HCT116 (cell line): Measurements from ENCODE around the gene SUPT3H. TPM values are rescaled to one million over a fixed set of nuclear protein-coding genes. Genes with fewer than 3 reads are reported as not detected.

Experiments
- ATAC-seq: fragments of 200-7000 bp; cut with Tn5 transposase; 2 replicates; pipeline ENCODE4 v1.9.1; 2020; ENCODE audit warnings: mild to moderate bottlenecking, moderate library complexity
- BruUV-seq: library from RNA; stranded (reverse); fragments of 400-500 nt; replicated peaks from 2 replicates; lab custom pipeline; 2021; lab: Mats Ljungman, UMichigan
- CTCF ChIA-PET: fragments of 300-600 bp; sonication (Branson Sonifier 250); formaldehyde crosslinking; loops from one replicate; lab custom pipeline; 2021; ENCODE audit warnings: antibody characterized with exemption; lab: Charles Lee
- POLR2A ChIA-PET: fragments of 300-600, 350-600 bp; sonication (Branson Sonifier 250); formaldehyde crosslinking; loops from one replicate; lab custom pipeline; 2021; ENCODE audit warnings: antibody characterized with exemption; lab: Charles Lee
- RAD21 ChIA-PET, 2 experiments: fragments of 300-600 bp; sonication (Branson Sonifier 250); formaldehyde crosslinking; loops; one replicate each; lab custom pipeline; 2023; ENCODE audit warnings: low total read pairs in 2 of 2; ENCODE audit not compliant: uncharacterized antibody in 2 of 2, unreplicated experiment in 2 of 2, low non-redundant PET in 1 of 2; lab: Charles Lee
- DNase-seq: peaks from one replicate; pipeline ENCODE4 v3.0.0-alpha.2; 2010; ENCODE audit warnings: low read depth, low spot score
- H2AFZ ChIP-seq: fragments of 200-600 bp; shearing (Covaris generic), sonication (generic); 2 replicates; pipeline ENCODE4 v1.6.1; 2017; ENCODE audit warnings: low read depth, mixed run types, mixed read lengths, antibody characterized with exemption, low read length; ENCODE audit not compliant: poor library complexity, severe bottlenecking
- H3K27ac ChIP-seq: 2 replicates; pipeline ENCODE4 v1.5.1; 2012; ENCODE audit warnings: low read depth, low read length
- H3K27me3 ChIP-seq: fragments of 200-600 bp; sonication (generic); 2 replicates; pipeline ENCODE4 v1.6.1; 2016; ENCODE audit warnings: mixed run types, low read length, mixed read lengths; ENCODE audit not compliant: insufficient read depth
- H3K36me3 ChIP-seq, 2 experiments: fragments of 200-500 bp in 1 of 2; fragments of 200-600 bp in 1 of 2; sonication (Bioruptor generic) in 1 of 2; sonication (generic) in 1 of 2; 2 replicates each; pipeline versions ENCODE4 v1.5.1 to v1.6.1; 2014 to 2016; ENCODE audit warnings: low read length in 2 of 2, inconsistent platforms in 1 of 2, mixed read lengths in 1 of 2, mixed run types in 1 of 2; ENCODE audit not compliant: insufficient read depth in 2 of 2, control insufficient read depth in 1 of 2
- H3K4me1 ChIP-seq, 2 experiments: fragments of 200-600 bp in 1 of 2; sonication (generic) in 1 of 2; 2 replicates each; pipeline versions ENCODE4 v1.5.1 to v1.6.1; 2012 to 2017; ENCODE audit warnings: low read length in 2 of 2, inconsistent platforms in 1 of 2, mild to moderate bottlenecking in 1 of 2, mixed read lengths in 1 of 2, mixed run types in 1 of 2, moderate library complexity in 1 of 2; ENCODE audit not compliant: insufficient read depth in 2 of 2, control insufficient read depth in 1 of 2
- H3K4me2 ChIP-seq: fragments of 200-600 bp; sonication (generic); 2 replicates; pipeline ENCODE4 v1.6.1; 2017; ENCODE audit warnings: mixed run types, low read length, mixed read lengths
- H3K4me3 ChIP-seq, 2 experiments: fragments of 200-600 bp in 1 of 2; sonication (generic) in 1 of 2; replicated peaks in 1 of 2; 2 replicates each; pipeline ENCODE4 v1.5.1; 2011 to 2016; ENCODE audit warnings: low read length in 2 of 2, control low read depth in 1 of 2, low read depth in 1 of 2, mild to moderate bottlenecking in 1 of 2, mixed read lengths in 1 of 2, mixed run types in 1 of 2
- H3K79me2 ChIP-seq: fragments of 200-600 bp; sonication (generic); 2 replicates; pipeline ENCODE4 v1.6.1; 2017; ENCODE audit warnings: mild to moderate bottlenecking, mixed run types, low read length, moderate library complexity, mixed read lengths; ENCODE audit not compliant: insufficient read depth
- H3K9ac ChIP-seq: fragments of 200-600 bp; sonication (generic); 2 replicates; pipeline ENCODE4 v1.6.1; 2016; ENCODE audit warnings: low read length, mixed read lengths
- H3K9me2 ChIP-seq: fragments of 200-600 bp; sonication (generic), shearing (Covaris generic); 2 replicates; pipeline ENCODE4 v1.6.1; 2017; ENCODE audit warnings: mixed run types, mild to moderate bottlenecking, moderate library complexity; ENCODE audit not compliant: insufficient read depth
- H3K9me3 ChIP-seq, 2 experiments: fragments of 200-500 bp in 1 of 2; fragments of 200-600 bp in 1 of 2; sonication (Bioruptor generic) in 1 of 2; sonication (generic) in 1 of 2; 2 replicates each; pipeline ENCODE4 v1.6.1; 2014 to 2017; ENCODE audit warnings: low read length in 2 of 2, mixed read lengths in 2 of 2, inconsistent platforms in 1 of 2, low read depth in 1 of 2, mild to moderate bottlenecking in 1 of 2, mixed run types in 1 of 2, moderate library complexity in 1 of 2; ENCODE audit not compliant: control insufficient read depth in 1 of 2, insufficient read depth in 1 of 2
- H4K20me1 ChIP-seq: fragments of 200-600 bp; sonication (generic), shearing (Covaris generic); 2 replicates; pipeline ENCODE4 v1.6.1; 2017; ENCODE audit warnings: mixed run types, mild to moderate bottlenecking, moderate library complexity; ENCODE audit not compliant: insufficient read depth
- CBX3 ChIP-seq: IDR thresholded peaks from 2 replicates; pipeline ENCODE4 v1.6.1; 2012; ENCODE audit warnings: low read depth
- EGR1 ChIP-seq: IDR thresholded peaks from 2 replicates; pipeline ENCODE4 v1.6.1; 2012; ENCODE audit warnings: low read depth
- ELF1 ChIP-seq: IDR thresholded peaks from 2 replicates; pipeline ENCODE4 v1.6.1; 2012; ENCODE audit warnings: low read depth, borderline replicate concordance
- EZH2 ChIP-seq: fragments of 200-600 bp; sonication (generic); IDR thresholded peaks from 2 replicates; pipeline ENCODE4 v1.6.1; 2017; ENCODE audit warnings: antibody characterized with exemption, mixed run types
- EZH2phosphoT487 ChIP-seq: fragments of 200-600 bp; IDR thresholded peaks from 2 replicates; pipeline ENCODE4 v1.6.1; 2018; ENCODE audit warnings: antibody characterized with exemption, borderline replicate concordance
- JUND ChIP-seq: IDR thresholded peaks from 2 replicates; pipeline ENCODE4 v1.6.1; 2012
- POLR2A ChIP-seq: IDR thresholded peaks from 2 replicates; pipeline ENCODE4 v1.7.0; 2011; ENCODE audit warnings: borderline replicate concordance; ENCODE audit not compliant: insufficient read depth, insufficient read length; ENCODE audit errors: extremely low read depth
- POLR2AphosphoS5 ChIP-seq: IDR thresholded peaks from 2 replicates; pipeline ENCODE4 v1.6.1; 2011; ENCODE audit warnings: mild to moderate bottlenecking, low read depth, low read length, moderate library complexity
- RAD21 ChIP-seq: IDR thresholded peaks from 2 replicates; pipeline ENCODE4 v1.6.1; 2012; ENCODE audit warnings: low read depth, mild to moderate bottlenecking
- SRF ChIP-seq: IDR thresholded peaks from 2 replicates; pipeline ENCODE4 v1.6.1; 2012; ENCODE audit warnings: low read depth
- ZFX ChIP-seq: fragments of 450-650 bp; IDR thresholded peaks from 2 replicates; pipeline ENCODE4 v1.6.1; 2017
- intact Hi-C: fragments of 100-400 bp; cut with micrococcal nuclease; formaldehyde crosslinking; loops from 2 replicates; pipeline ENCODE4 v1.10.0; 2022
- total RNA-seq: library from RNA; stranded (reverse); gene quantifications from one replicate; pipeline ENCODE4 v1.2.1, GENCODE V29; 2021; ENCODE audit not compliant: unreplicated experiment
- TF ChIP-seq, protein P1 (sequence below): IDR thresholded peaks from 2 replicates; pipeline ENCODE4 v1.6.1; 2012
- TF ChIP-seq, protein P2 (sequence below), 3 experiments: fragments of 200-600 bp in 1 of 3; sonication (generic) in 1 of 3; IDR thresholded peaks in 2 of 3; conservative IDR thresholded peaks in 1 of 3; 2 replicates each; pipeline ENCODE4 v1.5.1; 2012 to 2017; ENCODE audit warnings: low read depth in 2 of 3, low read length in 2 of 3, antibody characterized with exemption in 1 of 3, borderline replicate concordance in 1 of 3, control low read depth in 1 of 3, mild to moderate bottlenecking in 1 of 3, mixed read lengths in 1 of 3, mixed run types in 1 of 3, moderate library complexity in 1 of 3; ENCODE audit not compliant: insufficient read depth in 1 of 3
- TF ChIP-seq, protein P3 (sequence below): IDR thresholded peaks from 2 replicates; pipeline ENCODE4 v1.6.1; 2011; ENCODE audit warnings: mild to moderate bottlenecking, low read length, moderate library complexity; ENCODE audit not compliant: insufficient replicate concordance; ENCODE audit errors: extremely low read depth

Gene SUPT3H
- total RNA-seq, 1 experiment from 2014 or later, result 7.4 TPM

DNA sequence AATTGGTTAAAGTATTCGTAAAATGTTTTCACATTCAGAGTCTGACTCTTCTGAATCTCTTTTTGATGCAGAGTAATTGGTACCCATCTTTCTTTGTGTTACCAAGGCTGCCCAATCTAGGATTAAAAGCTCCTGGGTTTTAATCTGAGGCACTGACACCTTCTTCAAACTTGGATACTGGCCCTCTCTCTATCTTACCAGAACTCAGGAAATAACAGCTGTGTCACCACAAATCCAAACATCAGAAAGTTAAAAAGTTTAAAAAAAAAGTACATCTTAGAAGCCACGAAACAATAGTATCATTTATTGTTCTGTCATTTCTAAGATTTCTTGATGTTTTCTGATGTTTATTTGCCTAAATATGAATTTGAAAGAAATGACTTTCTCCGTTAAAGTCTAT lies 305.1 kb downstream of the SUPT3H start:
- no peak for DNase-seq
- Histone ChIP-seq H3K27me3 (no peaks in the 10 kb centered on the region), H3K4me3 (no peak overlapping the region), H3K9me3 (no peaks in the 10 kb centered on the region), H3K4me1 (no peaks in the 10 kb centered on the region), H3K4me2 (no peak overlapping the region), H3K36me3 (no peaks in the 10 kb centered on the region), H3K27ac (no peak overlapping the region), H4K20me1 (no peaks in the 10 kb centered on the region), H2AFZ (no peak overlapping the region), H3K9me2 (no peaks in the 10 kb centered on the region), H3K79me2 (no peaks in the 10 kb centered on the region), H3K9ac (no peak overlapping the region)
- no peak for TF ChIP-seq CBX3
- TF ChIP-seq, protein P1, sequence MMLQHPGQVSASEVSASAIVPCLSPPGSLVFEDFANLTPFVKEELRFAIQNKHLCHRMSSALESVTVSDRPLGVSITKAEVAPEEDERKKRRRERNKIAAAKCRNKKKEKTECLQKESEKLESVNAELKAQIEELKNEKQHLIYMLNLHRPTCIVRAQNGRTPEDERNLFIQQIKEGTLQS, result no peak
- no peak for TF ChIP-seq RAD21
- no peak for TF ChIP-seq SRF
- no peak for TF ChIP-seq POLR2A
- TF ChIP-seq EZH2, result no peak
- no peak for TF ChIP-seq EZH2phosphoT487
- TF ChIP-seq, protein P2, sequence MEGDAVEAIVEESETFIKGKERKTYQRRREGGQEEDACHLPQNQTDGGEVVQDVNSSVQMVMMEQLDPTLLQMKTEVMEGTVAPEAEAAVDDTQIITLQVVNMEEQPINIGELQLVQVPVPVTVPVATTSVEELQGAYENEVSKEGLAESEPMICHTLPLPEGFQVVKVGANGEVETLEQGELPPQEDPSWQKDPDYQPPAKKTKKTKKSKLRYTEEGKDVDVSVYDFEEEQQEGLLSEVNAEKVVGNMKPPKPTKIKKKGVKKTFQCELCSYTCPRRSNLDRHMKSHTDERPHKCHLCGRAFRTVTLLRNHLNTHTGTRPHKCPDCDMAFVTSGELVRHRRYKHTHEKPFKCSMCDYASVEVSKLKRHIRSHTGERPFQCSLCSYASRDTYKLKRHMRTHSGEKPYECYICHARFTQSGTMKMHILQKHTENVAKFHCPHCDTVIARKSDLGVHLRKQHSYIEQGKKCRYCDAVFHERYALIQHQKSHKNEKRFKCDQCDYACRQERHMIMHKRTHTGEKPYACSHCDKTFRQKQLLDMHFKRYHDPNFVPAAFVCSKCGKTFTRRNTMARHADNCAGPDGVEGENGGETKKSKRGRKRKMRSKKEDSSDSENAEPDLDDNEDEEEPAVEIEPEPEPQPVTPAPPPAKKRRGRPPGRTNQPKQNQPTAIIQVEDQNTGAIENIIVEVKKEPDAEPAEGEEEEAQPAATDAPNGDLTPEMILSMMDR (IDR thresholded peaks at IDR 0.05 in 2 of 3, conservative IDR thresholded peaks at IDR 0.05 in 1 of 3; ENCODE audit: borderline replicate concordance in 1 of 3, insufficient read depth in 1 of 3, low read depth in 2 of 3, low read length in 2 of 3), result no peak
- no peak for TF ChIP-seq ZFX
- TF ChIP-seq POLR2AphosphoS5, result no peak
- TF ChIP-seq, protein P3, sequence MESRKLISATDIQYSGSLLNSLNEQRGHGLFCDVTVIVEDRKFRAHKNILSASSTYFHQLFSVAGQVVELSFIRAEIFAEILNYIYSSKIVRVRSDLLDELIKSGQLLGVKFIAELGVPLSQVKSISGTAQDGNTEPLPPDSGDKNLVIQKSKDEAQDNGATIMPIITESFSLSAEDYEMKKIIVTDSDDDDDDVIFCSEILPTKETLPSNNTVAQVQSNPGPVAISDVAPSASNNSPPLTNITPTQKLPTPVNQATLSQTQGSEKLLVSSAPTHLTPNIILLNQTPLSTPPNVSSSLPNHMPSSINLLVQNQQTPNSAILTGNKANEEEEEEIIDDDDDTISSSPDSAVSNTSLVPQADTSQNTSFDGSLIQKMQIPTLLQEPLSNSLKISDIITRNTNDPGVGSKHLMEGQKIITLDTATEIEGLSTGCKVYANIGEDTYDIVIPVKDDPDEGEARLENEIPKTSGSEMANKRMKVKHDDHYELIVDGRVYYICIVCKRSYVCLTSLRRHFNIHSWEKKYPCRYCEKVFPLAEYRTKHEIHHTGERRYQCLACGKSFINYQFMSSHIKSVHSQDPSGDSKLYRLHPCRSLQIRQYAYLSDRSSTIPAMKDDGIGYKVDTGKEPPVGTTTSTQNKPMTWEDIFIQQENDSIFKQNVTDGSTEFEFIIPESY, result no peak
- no peak for TF ChIP-seq ELF1
- TF ChIP-seq JUND, result no peak
- TF ChIP-seq EGR1, result no peak
- intact Hi-C loops, result no loop called here
- ATAC-seq, result no peak
- BruUV-seq, result no TSS peak
- POLR2A ChIA-PET, result no interaction called here
- RAD21 ChIA-PET, result no interaction called here
- CTCF ChIA-PET, result interaction anchor here (1.3 to 1.4 kb wide), 2 partner anchors 14 to 642 kb away, joined by 3 to 4 read pairs; no protein-coding TSS in a partner anchor
